ENCODE results near the gene FARS2. TPM values are rescaled to one million over a fixed set of nuclear protein-coding genes. Genes with fewer than 3 reads are reported as not detected.

FARS2 gene
- total RNA-seq, 2 experiments from 2014 or later = 16.7 to 20.2 TPM

DNA sequence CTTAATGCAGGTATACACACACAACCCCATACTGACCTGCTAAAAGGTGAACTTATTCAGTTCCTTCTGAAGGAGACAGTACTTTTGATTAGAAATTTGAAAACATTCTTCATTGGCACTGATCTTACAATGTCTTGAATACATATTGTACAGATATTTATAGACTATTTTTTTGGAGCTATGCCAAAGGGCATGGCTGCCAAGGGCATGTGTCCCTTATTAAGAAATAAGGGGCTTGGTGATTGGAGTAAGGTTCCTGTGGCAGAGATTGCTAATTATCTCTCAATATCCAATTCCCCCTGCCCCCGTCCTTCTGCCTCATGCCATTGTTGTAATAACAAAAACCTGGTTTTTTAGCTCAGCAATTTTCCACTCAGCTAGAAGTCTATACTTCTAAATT, 355.9 kb downstream of the FARS2 start:
- Mint-ChIP-seq H3K4me1 (ENCODE audit: low read depth) (peaks cover 21% of the 10 kb centered on the region), H3K27ac (no peak overlapping the region), H3K4me3 (no peak overlapping the region), H3K36me3 (ENCODE audit: low read depth) (peaks cover 28% of the 10 kb centered on the region), H3K27me3 (ENCODE audit: low read depth) (no peaks in the 10 kb centered on the region), H3K9me3 (ENCODE audit: insufficient read depth) (peaks cover 10% of the 10 kb centered on the region)
- POLR2A ChIA-PET = no interaction called here
- ATAC-seq (no peak), DNase-seq (no peak)
- CTCF ChIA-PET = interaction anchor here (1.1 to 1.3 kb wide), 2 partner anchors 11 to 146 kb away, joined by 3 to 4 read pairs; no protein-coding TSS in a partner anchor

DNA sequence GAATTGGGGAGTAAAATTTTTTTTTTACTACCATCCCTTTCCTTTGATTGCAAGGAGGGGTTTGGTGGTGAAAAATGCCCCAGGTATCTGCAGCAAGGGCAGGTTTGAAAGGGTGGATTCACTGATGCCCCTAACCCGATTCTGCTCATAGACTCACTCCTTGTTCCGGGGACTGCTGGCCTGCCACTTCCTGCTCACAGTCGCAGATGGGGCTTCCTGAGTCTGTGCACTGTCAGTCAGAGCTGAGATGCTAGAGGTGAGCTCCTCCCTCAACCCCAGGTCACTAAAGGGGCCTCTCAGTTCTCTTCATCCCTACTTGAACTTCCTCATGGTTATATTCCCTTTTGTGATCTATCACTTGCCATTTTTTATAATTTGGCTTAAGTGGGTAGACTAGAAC, 357.9 kb downstream of the FARS2 start:
- peaks cover 10% of the 10 kb centered on the region for H3K9me3 Mint-ChIP-seq (ENCODE audit: insufficient read depth)
- H3K4me1 Mint-ChIP-seq (ENCODE audit: low read depth) = peaks cover 21% of the 10 kb centered on the region
- no peaks in the 10 kb centered on the region for H3K27me3 Mint-ChIP-seq (ENCODE audit: low read depth)
- DNase-seq = peak; percentile 75
- ATAC-seq = peak; percentile 100
- H3K36me3 Mint-ChIP-seq (ENCODE audit: low read depth) = peaks cover 28% of the 10 kb centered on the region
- POLR2A ChIA-PET = no interaction called here
- H3K27ac Mint-ChIP-seq = peak overlapping the region; percentile 79
- CTCF ChIA-PET = interaction anchor here (1.2 kb wide), 1 partner anchor 10 kb away, joined by 3 read pairs; no protein-coding TSS in a partner anchor
- H3K4me3 Mint-ChIP-seq = peak overlapping the region; percentile 30

DNA sequence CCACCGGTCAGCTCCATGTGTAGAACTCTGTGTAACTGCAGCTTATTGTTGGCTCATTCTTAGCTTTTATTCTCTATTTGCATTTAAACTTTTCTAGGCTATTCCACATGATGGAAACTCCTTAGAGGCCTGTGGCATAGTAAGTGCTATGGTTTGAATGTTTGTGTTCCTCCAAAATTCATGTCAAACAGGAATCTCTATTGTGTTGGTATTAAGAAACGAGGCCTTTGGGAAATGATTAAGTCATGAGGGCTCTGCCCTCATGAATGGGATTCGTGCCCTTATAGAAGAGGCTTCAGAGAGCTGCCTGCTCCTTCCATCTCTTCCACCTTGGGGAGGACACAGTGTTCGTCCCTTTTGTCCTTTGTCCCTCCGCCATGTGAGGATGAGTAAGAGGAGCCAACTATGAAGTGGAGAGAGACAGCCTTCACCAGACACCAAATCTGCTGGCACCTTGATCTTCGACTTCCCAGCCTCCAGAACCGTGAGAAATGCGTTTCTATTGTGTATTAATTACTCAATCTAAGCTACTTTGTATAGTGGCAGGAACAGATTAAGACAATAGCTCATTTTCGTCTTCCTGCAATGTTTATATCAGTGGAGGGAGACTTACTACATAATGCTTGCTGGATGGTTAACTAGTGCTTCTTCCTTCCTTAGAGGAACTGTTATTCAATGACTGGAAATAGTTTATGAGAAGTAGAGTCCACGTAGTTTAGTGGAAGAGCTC, 361.1 kb downstream of the FARS2 start:
- ATAC-seq (no peak), DNase-seq (no peak)
- Mint-ChIP-seq H3K4me1 (ENCODE audit: low read depth) (peaks cover 40% of the 10 kb centered on the region), H3K9me3 (ENCODE audit: insufficient read depth) (peaks cover 10% of the 10 kb centered on the region), H3K4me3 (no peak overlapping the region), H3K36me3 (ENCODE audit: low read depth) (peaks cover 18% of the 10 kb centered on the region), H3K27me3 (ENCODE audit: low read depth) (no peaks in the 10 kb centered on the region), H3K27ac (peak overlapping the region; percentile 31)
- ChIA-PET CTCF (interaction anchor here (1.5 kb wide), 1 partner anchor 9 kb away, joined by 3 read pairs; no protein-coding TSS in a partner anchor), POLR2A (no interaction called here)

DNA sequence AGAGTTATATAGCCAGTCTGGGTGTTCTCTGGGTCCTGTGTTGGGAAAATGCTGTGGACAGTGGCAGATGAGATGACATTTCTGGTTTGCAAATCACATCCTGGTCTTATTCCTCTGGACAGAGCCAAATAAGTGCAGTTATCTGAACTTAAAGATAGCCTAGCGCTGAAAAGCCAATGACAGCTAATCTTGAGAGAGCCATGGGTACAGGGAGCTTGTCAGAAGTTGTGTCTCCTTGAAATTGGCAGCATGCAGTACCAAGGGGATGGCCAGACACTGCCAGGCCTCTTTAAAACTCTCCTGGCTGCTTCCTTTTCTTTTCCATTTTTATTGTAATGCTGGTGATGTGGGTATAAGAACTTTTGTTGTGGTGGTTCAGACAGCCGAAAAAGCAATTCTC, 362.5 kb downstream of the FARS2 start:
- Mint-ChIP-seq H3K9me3 (ENCODE audit: insufficient read depth) (peaks cover under 1% of the 10 kb centered on the region), H3K4me3 (no peak overlapping the region), H3K36me3 (ENCODE audit: low read depth) (peaks cover 13% of the 10 kb centered on the region), H3K27ac (no peak overlapping the region), H3K4me1 (ENCODE audit: low read depth) (peaks cover 46% of the 10 kb centered on the region), H3K27me3 (ENCODE audit: low read depth) (no peaks in the 10 kb centered on the region)
- DNase-seq (no peak), ATAC-seq (no peak)
- ChIA-PET CTCF (no interaction called here), POLR2A (no interaction called here)

DNA sequence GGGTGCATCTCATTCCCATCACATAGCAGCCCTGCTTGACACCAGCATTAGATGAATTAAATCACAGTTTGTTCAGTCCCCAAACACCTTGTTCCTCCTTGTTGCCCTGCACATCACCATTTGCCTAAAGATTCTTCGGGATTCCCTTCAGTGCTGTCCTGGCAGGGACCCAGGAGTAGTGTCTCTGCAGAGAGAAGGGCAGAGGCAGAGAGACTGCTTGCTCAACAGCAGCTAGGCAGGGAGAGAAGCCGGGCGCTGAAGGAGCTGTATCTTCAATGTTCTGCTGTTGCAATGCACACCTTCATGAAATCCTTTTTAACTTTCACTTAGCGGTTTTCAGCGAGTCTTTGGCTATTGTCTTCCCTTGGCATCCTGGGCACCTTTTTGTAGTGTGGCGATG, 362.9 kb downstream of the FARS2 start:
- Mint-ChIP-seq H3K27me3 (ENCODE audit: low read depth) (no peaks in the 10 kb centered on the region), H3K36me3 (ENCODE audit: low read depth) (peaks cover 13% of the 10 kb centered on the region), H3K4me1 (ENCODE audit: low read depth) (peaks cover 42% of the 10 kb centered on the region), H3K9me3 (ENCODE audit: insufficient read depth) (no peaks in the 10 kb centered on the region), H3K27ac (no peak overlapping the region), H3K4me3 (no peak overlapping the region)
- ATAC-seq (no peak), DNase-seq (no peak)
- CTCF ChIA-PET = no interaction called here
- POLR2A ChIA-PET = interaction anchor here (0.7 kb wide), 1 partner anchor 1486 kb away, joined by 3 read pairs; no protein-coding TSS in a partner anchor

DNA sequence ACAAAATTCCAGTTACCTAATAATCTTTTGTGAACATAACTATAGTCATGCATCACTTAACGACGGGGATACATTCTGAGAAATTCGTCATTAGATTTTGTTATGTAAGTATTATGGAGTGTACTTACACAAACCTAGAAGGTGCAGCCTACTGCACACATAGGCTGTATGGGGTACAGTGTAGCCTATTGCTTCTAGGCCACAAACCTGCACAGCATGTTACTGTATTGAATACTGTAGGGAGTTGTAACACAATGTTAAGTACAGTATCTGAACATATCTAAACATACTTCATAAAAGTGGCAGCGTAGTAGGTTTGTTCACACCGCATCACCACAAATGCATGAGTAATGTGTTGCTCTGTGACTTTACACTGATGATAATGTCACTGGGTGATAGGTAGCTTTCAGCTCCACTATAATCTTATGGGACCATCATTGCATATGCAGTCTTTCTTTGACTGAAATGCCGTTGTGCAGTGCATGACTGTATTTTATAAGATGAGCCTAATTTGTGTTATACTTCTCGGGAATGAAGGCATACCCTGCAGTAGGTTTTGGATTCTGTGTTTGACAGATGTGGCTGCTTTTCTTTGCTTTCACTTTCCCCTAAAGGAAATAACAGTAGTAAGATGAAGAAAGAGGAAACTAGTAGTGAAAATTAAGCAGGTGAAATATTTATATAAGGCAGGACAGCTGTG, 365.6 kb downstream of the FARS2 start:
- H3K27ac Mint-ChIP-seq = peak overlapping the region; percentile 89
- H3K4me1 Mint-ChIP-seq (ENCODE audit: low read depth) = peaks cover 29% of the 10 kb centered on the region
- no peaks in the 10 kb centered on the region for H3K9me3 Mint-ChIP-seq (ENCODE audit: insufficient read depth)
- DNase-seq (peak; percentile 55), ATAC-seq (peak; percentile 79)
- POLR2A ChIA-PET = no interaction called here
- CTCF ChIA-PET = no interaction called here
- H3K36me3 Mint-ChIP-seq (ENCODE audit: low read depth) = peaks cover 9% of the 10 kb centered on the region
- H3K27me3 Mint-ChIP-seq (ENCODE audit: low read depth) = no peaks in the 10 kb centered on the region
- H3K4me3 Mint-ChIP-seq = peak overlapping the region; percentile 67

DNA sequence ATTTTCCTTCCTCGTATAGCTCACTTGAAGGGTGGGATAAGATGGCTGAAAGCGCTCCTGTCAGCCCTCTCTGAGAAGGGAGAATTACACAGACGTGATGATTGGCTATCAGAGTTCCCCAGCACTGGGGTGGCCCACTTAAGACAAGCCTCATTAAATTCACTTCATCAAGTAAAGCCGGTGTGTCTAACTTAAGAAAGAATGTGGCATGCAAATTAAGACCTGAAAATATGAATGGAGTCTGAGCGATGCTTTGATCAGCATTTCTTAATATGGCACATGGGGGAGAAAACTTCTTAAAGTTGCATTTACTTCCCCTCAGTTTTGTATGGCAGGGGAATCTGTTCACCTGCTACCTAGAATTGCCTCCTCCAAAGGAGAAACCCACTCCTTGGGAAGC, 369.3 kb downstream of the FARS2 start:
- ATAC-seq (no peak), DNase-seq (no peak)
- Mint-ChIP-seq H3K4me1 (ENCODE audit: low read depth) (peaks cover 35% of the 10 kb centered on the region), H3K36me3 (ENCODE audit: low read depth) (peaks cover 6% of the 10 kb centered on the region), H3K9me3 (ENCODE audit: insufficient read depth) (no peaks in the 10 kb centered on the region), H3K27me3 (ENCODE audit: low read depth) (no peaks in the 10 kb centered on the region), H3K4me3 (no peak overlapping the region), H3K27ac (no peak overlapping the region)
- CTCF ChIA-PET = interaction anchor here (1.2 to 1.4 kb wide), 2 partner anchors 18 to 41 kb away, joined by 3 to 4 read pairs; no protein-coding TSS in a partner anchor
- POLR2A ChIA-PET = no interaction called here

DNA sequence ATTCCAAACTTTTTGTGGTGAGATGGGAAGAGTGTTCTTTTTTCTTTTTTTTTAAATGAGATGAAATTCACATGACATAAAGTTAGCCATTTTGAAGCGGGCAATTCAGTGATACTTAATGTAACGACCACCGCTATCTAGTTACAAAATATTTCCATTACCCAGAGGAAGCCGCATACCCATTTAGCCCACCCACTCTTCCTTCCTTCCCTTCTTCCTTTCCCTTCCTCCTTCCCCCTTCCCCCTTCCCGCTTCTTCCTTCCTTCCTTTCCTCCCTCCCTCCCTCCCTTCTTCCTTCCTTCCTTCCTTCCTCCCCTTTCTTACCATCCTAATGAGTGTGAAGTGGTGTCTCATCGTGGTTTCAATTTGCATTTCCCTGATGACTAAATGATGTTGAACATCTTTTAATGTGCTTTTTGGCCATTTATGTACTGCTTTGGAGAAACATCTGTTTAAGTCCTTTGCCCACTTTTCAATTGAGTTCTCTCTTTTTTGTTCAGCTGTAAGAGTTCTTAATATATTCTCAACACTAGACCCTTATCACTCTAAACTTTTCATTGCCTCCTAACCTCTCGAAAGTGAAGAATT, 371.1 kb downstream of the FARS2 start:
- DNase-seq (no peak), ATAC-seq (no peak)
- ChIA-PET CTCF (no interaction called here), POLR2A (no interaction called here)
- H3K27ac Mint-ChIP-seq = no peak overlapping the region
- H3K9me3 Mint-ChIP-seq (ENCODE audit: insufficient read depth) = no peaks in the 10 kb centered on the region
- H3K4me1 Mint-ChIP-seq (ENCODE audit: low read depth) = peaks cover 19% of the 10 kb centered on the region
- H3K27me3 Mint-ChIP-seq (ENCODE audit: low read depth) = no peaks in the 10 kb centered on the region
- H3K36me3 Mint-ChIP-seq (ENCODE audit: low read depth) = peaks cover 6% of the 10 kb centered on the region
- H3K4me3 Mint-ChIP-seq = no peak overlapping the region

DNA sequence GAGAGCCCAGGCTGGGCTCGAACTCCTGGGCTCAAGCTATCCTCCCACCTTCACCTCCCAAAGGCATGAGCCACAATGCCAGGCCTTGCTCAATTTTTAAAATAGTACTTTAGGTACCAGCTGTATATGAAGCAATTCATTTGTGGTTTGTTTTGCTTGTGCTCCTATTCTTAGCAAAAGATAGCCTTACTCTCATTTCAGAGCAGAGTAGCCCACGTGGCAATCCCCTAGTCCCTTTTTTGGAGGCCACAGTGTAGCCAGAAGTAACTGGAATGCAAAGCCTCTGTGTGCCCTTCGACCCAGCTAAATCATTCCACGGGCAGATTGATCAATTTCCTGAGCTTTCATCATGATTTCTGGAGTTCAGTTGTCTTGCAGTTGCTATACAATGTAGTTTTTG, 373.2 kb downstream of the FARS2 start:
- CTCF ChIA-PET = interaction anchor here (1.5 kb wide), 1 partner anchor 163 kb away, joined by 3 read pairs; no protein-coding TSS in a partner anchor
- no peak for DNase-seq
- H3K27me3 Mint-ChIP-seq (ENCODE audit: low read depth) = no peaks in the 10 kb centered on the region
- peaks cover 1% of the 10 kb centered on the region for H3K36me3 Mint-ChIP-seq (ENCODE audit: low read depth)
- no peak overlapping the region for H3K27ac Mint-ChIP-seq
- POLR2A ChIA-PET = no interaction called here
- no peak for ATAC-seq
- H3K9me3 Mint-ChIP-seq (ENCODE audit: insufficient read depth) = no peaks in the 10 kb centered on the region
- peaks cover 9% of the 10 kb centered on the region for H3K4me1 Mint-ChIP-seq (ENCODE audit: low read depth)
- no peak overlapping the region for H3K4me3 Mint-ChIP-seq

DNA sequence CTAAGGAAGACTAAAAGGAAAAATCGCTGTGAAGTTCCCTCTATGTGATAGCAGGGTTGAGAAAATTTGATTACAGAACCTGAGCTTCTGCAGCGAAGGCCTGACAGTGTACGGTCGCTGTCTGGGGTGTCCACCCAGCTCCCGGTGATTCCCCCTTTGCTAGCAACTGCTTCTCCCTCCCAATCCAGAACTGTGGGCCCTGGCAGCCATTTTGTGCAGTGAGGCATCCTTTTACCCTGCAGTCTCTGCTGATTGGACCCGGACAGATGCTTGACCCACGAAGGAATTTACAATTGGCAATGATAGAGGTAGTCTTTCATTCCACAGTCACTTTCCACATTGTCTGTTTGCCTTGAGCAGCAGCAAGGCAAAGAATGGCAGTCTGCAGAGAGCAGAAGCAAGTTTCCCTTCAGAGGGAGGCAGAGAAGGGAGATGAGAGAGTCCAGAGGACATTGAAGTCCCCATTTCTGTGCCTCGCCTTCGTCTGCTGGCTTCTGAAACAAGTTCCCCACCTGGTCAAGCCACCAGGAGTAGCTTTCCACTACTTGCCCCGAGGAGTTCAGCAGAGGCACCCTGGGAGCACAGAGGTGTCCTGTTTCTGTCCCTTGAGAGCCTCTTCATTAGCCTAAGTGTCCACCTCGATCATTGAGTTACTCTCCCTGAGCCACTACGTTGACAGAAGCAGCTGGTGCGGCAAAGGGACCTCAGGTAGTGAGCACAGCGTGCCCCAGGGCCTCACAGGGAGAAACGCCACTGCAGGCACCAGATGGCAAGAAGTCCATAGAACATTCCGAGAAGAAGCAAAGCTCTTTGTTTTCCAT, 375.1 kb downstream of the FARS2 start:
- Mint-ChIP-seq H3K4me3 (no peak overlapping the region), H3K4me1 (ENCODE audit: low read depth) (peaks cover 9% of the 10 kb centered on the region), H3K27me3 (ENCODE audit: low read depth) (no peaks in the 10 kb centered on the region), H3K27ac (no peak overlapping the region), H3K9me3 (ENCODE audit: insufficient read depth) (peaks cover 12% of the 10 kb centered on the region), H3K36me3 (ENCODE audit: low read depth) (peaks cover 14% of the 10 kb centered on the region)
- ATAC-seq (no peak), DNase-seq (no peak)
- POLR2A ChIA-PET = no interaction called here
- CTCF ChIA-PET = no interaction called here

DNA sequence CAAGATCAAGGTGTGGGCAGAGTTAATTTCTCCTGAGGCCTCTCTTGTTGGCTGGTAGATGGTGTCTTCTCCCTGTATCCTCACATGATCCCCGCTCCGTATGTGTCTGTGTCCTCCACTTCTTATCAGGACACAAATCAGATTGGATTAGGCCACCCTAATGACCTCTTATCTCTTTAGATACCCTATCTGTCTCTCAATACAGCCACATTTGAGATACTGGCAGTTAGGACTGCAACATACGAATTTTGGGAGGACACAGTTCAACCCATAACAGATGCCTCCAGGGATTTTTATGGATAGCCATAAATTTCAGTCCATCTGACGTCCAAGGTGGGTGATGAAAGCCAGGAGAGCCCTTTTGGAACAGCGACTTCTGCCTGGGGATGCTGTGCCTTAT, 376.4 kb downstream of the FARS2 start:
- Mint-ChIP-seq H3K4me3 (no peak overlapping the region), H3K36me3 (ENCODE audit: low read depth) (peaks cover 14% of the 10 kb centered on the region), H3K27me3 (ENCODE audit: low read depth) (no peaks in the 10 kb centered on the region), H3K9me3 (ENCODE audit: insufficient read depth) (peaks cover 12% of the 10 kb centered on the region), H3K27ac (no peak overlapping the region), H3K4me1 (ENCODE audit: low read depth) (peaks cover 4% of the 10 kb centered on the region)
- ChIA-PET POLR2A (no interaction called here), CTCF (no interaction called here)
- ATAC-seq (no peak), DNase-seq (no peak)
